Mesothelial cell of epicardium (in vitro differentiated cells): ENCODE results near the gene FFAR4. TPM values are rescaled to one million over a fixed set of nuclear protein-coding genes. Genes with fewer than 3 reads are reported as not detected.

Experiments
- DNase-seq, 2 experiments: peaks; one replicate each; pipeline ENCODE4 v3.0.0; 2021; ENCODE audit warnings: low spot score in 2 of 2; ENCODE audit not compliant: unreplicated experiment in 2 of 2
- H3K27ac Mint-ChIP-seq: 2 replicates; pipeline ENCODE4 v1.8.0; 2021; ENCODE audit warnings: mixed read lengths
- H3K27me3 Mint-ChIP-seq: 2 replicates; pipeline ENCODE4 v1.8.0; 2021; ENCODE audit warnings: low read depth, mixed read lengths
- H3K36me3 Mint-ChIP-seq: 2 replicates; pipeline ENCODE4 v1.8.0; 2021; ENCODE audit warnings: mixed read lengths
- H3K4me1 Mint-ChIP-seq: 2 replicates; pipeline ENCODE4 v1.8.0; 2021; ENCODE audit warnings: mixed read lengths
- H3K4me3 Mint-ChIP-seq: 2 replicates; pipeline ENCODE4 v1.8.0; 2021; ENCODE audit warnings: mild to moderate bottlenecking, moderate library complexity, mixed read lengths
- H3K9me3 Mint-ChIP-seq: 2 replicates; pipeline ENCODE4 v1.8.0; 2021; ENCODE audit warnings: mixed read lengths
- total RNA-seq: library from RNA; stranded (reverse); gene quantifications from 3 replicates; pipeline ENCODE4 v1.2.1, GENCODE V29; 2021
- TF ChIP-seq, protein P1 (sequence below): fragments of 200-600 bp; sonication (generic); IDR thresholded peaks from one replicate; pipeline ENCODE4 v1.5.0; 2021; ENCODE audit warnings: antibody characterized with exemption; ENCODE audit not compliant: unreplicated experiment

FFAR4 gene
- total RNA-seq, 1 donor from 2014 or later, result not detected

DNA sequence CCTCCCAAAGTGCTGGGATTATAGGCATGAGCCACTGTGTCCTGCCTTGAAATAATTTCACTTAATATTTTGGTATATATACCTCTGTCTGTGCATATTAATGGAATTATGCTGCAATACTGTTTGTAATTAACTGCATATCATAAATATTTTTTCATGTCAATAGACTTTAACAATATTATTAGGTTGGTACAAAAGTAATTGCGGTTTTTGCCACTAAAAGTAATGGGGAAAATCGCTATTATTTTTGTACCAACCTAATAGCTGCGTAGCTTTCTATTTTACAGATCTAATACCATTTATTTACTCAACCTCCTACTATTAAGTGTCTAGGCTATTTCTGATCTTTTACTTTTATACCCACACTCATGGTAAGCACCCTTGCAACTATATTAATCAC lies 42.0 kb downstream of the FFAR4 start:
- Mint-ChIP-seq H3K36me3 (no peaks in the 10 kb centered on the region), H3K27me3 (peaks cover 67% of the 10 kb centered on the region), H3K9me3 (peaks cover 3% of the 10 kb centered on the region), H3K27ac (no peak overlapping the region), H3K4me1 (peaks cover 10% of the 10 kb centered on the region), H3K4me3 (no peak overlapping the region)
- no peak for DNase-seq
- TF ChIP-seq, protein P1, sequence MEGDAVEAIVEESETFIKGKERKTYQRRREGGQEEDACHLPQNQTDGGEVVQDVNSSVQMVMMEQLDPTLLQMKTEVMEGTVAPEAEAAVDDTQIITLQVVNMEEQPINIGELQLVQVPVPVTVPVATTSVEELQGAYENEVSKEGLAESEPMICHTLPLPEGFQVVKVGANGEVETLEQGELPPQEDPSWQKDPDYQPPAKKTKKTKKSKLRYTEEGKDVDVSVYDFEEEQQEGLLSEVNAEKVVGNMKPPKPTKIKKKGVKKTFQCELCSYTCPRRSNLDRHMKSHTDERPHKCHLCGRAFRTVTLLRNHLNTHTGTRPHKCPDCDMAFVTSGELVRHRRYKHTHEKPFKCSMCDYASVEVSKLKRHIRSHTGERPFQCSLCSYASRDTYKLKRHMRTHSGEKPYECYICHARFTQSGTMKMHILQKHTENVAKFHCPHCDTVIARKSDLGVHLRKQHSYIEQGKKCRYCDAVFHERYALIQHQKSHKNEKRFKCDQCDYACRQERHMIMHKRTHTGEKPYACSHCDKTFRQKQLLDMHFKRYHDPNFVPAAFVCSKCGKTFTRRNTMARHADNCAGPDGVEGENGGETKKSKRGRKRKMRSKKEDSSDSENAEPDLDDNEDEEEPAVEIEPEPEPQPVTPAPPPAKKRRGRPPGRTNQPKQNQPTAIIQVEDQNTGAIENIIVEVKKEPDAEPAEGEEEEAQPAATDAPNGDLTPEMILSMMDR, result no peak

DNA sequence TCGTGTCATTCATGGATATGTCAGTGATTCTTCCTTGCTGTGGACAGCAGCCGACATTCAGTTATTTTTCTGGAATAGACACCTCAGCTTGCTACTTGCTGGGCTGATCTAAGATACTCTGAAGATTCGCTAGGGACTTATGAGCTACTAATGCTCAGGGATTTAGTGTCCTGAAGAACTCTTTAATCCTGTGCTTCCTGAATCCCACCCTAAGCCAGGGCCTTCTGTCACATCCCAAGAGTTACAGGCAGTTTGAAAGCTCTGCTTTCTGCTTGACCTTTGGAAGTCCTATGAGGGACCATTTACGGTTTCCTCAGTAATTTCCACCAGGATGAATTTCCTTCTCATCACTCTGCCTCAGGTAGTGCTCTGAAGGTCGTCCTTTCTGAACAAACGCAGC lies 45.8 kb downstream of the FFAR4 start, which contains the start of gene PDE6C:
PDE6C (plus strand) TSS at position 227 of the 400 bp plus-strand sequence. CDS start 189 bp downstream, outside the sequence.
- Mint-ChIP-seq H3K4me3 (no peak within 1 kb of the TSS), H3K9me3 (peaks cover 3% of the 10 kb centered on the region), H3K36me3 (no peaks in the 10 kb centered on the region), H3K27me3 (peaks cover 40% of the 10 kb centered on the region), H3K4me1 (peaks cover 2% of the 10 kb centered on the region), H3K27ac (no peak within 1 kb of the TSS)
- no peak for DNase-seq
- TF ChIP-seq, protein P1, result no peak

DNA sequence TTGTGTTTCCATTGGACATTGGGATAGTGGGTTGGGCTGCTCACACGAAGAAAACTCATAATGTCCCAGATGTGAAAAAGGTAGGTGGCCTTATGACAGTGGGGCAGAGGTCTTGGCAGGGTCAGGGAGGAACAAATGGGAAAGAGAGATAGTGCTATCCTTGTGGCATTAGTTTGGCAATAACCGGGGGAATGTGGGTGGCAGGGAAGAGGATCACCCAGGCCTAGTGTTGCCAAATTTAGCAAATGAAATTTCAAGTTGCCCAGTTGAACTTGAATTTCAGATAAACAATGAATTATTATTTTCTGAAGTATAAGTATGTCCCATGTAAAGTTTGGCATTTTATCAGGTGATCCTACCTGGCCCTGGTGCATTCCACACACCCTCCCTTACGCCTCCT lies 46.7 kb downstream of the FFAR4 start:
- H3K27ac Mint-ChIP-seq, result no peak overlapping the region
- TF ChIP-seq, protein P1, result no peak
- no peak overlapping the region for H3K4me3 Mint-ChIP-seq
- H3K4me1 Mint-ChIP-seq, result peaks cover 2% of the 10 kb centered on the region
- no peaks in the 10 kb centered on the region for H3K36me3 Mint-ChIP-seq
- no peak for DNase-seq
- H3K9me3 Mint-ChIP-seq, result no peaks in the 10 kb centered on the region
- peaks cover 41% of the 10 kb centered on the region for H3K27me3 Mint-ChIP-seq

DNA sequence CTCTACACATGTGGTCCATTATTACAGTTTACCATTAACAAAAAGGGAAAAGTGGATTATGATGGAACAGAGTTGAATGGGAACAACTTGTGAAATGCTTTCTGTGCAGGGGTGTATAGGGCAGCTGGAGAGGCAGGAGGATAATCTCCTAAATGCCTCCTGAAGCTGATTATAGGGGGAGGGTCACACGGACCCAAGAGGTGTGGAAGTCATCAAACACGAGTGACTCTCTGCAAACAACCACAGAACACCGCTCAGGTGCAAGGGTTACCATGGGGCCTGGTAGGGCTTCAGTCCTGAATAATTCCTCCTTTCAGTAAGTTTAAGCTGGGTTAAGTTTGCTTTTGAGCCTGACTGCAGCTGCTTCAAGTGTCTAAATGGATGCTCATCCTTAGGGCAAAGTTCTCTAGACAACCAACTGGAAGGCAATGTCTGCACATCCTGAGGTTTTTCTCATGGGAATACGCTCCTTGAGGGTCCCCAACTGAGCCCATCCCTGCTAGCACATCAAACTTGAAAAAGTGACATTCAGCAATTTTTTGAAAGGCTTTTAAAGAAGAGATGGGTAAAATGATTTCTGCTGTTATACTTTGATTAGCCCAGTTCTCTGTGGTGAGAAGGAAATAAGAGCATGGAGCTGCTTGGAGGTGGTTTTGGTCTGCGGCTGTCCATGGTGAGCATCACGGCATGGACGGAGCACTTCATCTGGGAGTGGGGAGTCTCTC lies 47.8 kb downstream of the FFAR4 start:
- H3K4me1 Mint-ChIP-seq, result peaks cover 2% of the 10 kb centered on the region
- H3K27me3 Mint-ChIP-seq, result peaks cover 38% of the 10 kb centered on the region
- TF ChIP-seq, protein P1, result no peak
- H3K27ac Mint-ChIP-seq, result no peak overlapping the region
- no peak for DNase-seq
- no peaks in the 10 kb centered on the region for H3K36me3 Mint-ChIP-seq
- no peak overlapping the region for H3K4me3 Mint-ChIP-seq
- H3K9me3 Mint-ChIP-seq, result no peaks in the 10 kb centered on the region

DNA sequence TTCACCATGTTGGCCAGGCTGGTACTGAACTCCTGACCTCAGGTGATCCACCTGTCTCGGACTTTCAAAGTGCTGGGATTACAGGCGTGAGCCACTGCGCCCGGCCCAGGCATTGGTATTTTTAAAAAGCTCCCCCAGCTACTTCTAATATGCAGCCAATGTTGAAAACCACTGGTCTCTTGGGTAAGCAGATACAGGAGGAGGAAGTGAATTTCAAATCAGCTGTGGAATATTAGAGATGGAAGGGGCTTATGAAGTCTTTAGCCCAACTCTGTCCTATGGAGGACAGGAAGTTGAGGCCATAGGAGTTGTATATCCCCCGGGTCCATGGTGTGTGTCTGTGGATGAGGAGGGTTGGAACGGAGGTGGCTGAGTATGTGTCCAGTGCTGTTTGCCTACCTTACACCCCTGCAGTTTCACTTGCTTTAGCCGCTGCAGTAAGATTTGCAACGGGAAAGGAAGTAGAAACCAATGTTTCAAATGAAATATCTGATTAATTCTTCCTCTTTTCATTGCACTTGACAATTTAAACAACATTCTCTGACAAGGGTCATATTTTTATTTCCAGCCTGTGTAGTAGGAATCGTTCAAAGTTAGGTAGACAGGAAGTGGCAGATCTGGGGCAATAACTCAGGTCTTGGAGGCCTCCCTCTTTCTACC lies 49.2 kb downstream of the FFAR4 start:
- Mint-ChIP-seq H3K4me1 (peaks cover 2% of the 10 kb centered on the region), H3K27ac (no peak overlapping the region), H3K4me3 (no peak overlapping the region), H3K27me3 (peaks cover 42% of the 10 kb centered on the region), H3K9me3 (no peaks in the 10 kb centered on the region), H3K36me3 (no peaks in the 10 kb centered on the region)
- TF ChIP-seq, protein P1, result no peak
- no peak for DNase-seq
